PFSK-1 (cell line): ENCODE data around the gene KRTAP10-8.

Source experiments
- FOXP2 ChIP-seq: optimal IDR thresholded peaks from 2 replicates; pipeline ENCODE3; 2011; ENCODE audit warnings: borderline replicate concordance, control low read depth, inconsistent platforms; ENCODE audit not compliant: insufficient read depth; ENCODE audit errors: extremely low read length, extremely low read depth
- POLR2AphosphoS5 ChIP-seq: IDR thresholded peaks from 2 replicates; pipeline ENCODE4 v1.6.1; 2012; ENCODE audit warnings: low read depth, mild to moderate bottlenecking, control low read depth, low read length, moderate library complexity
- REST ChIP-seq, 2 experiments: IDR thresholded peaks; 2 replicates each; pipeline versions ENCODE4 v1.6.1 to v1.8.0; 2011 to 2012; ENCODE audit warnings: low read depth in 2 of 2, low read length in 2 of 2, control low read depth in 1 of 2, inconsistent platforms in 1 of 2, mild to moderate bottlenecking in 1 of 2, moderate library complexity in 1 of 2; ENCODE audit not compliant: insufficient read depth in 1 of 2
- SIN3A ChIP-seq: IDR thresholded peaks from 2 replicates; pipeline ENCODE4 v1.6.1; 2012; ENCODE audit warnings: mild to moderate bottlenecking, low read length, moderate library complexity, borderline replicate concordance; ENCODE audit not compliant: insufficient read depth
- TAF1 ChIP-seq: IDR thresholded peaks from 2 replicates; pipeline ENCODE4 v1.6.1; 2012; ENCODE audit warnings: low read length, control low read depth, borderline replicate concordance; ENCODE audit not compliant: insufficient read depth

KRTAP10-8 gene

DNA sequence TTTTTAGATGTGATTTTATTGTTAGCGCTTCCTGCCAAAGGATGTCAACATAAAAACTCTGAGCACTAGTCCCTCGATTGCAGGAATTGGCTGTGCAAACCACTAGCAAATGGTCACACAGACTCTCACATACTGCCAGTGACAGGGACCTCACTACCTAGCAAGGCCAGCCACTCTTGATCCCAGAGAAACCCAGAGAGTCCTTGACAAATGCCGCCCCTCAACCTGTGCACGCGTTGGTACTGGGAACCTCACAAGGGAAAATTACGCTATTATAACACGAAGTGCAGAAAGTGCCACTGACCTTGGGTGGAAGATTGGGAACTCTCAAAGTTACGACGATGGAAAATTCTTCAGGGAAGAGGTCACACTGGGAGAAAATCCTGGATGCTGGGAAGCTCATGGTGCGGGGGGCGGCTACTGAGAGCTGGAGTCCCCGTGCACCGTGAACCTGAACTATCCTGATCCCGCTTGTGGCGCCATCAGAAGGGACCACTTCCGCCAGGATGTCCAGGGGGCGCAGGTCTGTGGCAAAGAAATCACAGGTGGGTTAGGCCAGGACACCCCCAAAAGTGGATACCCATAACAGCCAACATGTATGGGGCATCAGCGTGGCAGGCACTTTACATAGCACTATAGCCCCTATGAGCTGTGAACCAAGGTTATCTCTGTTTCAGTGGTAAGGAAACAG lies 44.3 kb upstream of the KRTAP10-8 start:
- TF ChIP-seq POLR2AphosphoS5 = no peak
- TF ChIP-seq SIN3A = no peak
- TF ChIP-seq REST (IDR thresholded peaks at IDR 0.05; ENCODE audit: insufficient read depth in 1 of 2, low read depth in 2 of 2, low read length in 2 of 2) = no peak
- no peak for TF ChIP-seq FOXP2
- TF ChIP-seq TAF1 = no peak

GRCh38 chr21:44568261-44568660 lies 43.6 kb upstream of the KRTAP10-8 start:
- TF ChIP-seq REST (IDR thresholded peaks at IDR 0.05; ENCODE audit: insufficient read depth in 1 of 2, low read depth in 2 of 2, low read length in 2 of 2) = no peak
- TF ChIP-seq TAF1 = no peak
- TF ChIP-seq POLR2AphosphoS5 = no peak
- TF ChIP-seq SIN3A = no peak
- TF ChIP-seq FOXP2 = no peak

DNA sequence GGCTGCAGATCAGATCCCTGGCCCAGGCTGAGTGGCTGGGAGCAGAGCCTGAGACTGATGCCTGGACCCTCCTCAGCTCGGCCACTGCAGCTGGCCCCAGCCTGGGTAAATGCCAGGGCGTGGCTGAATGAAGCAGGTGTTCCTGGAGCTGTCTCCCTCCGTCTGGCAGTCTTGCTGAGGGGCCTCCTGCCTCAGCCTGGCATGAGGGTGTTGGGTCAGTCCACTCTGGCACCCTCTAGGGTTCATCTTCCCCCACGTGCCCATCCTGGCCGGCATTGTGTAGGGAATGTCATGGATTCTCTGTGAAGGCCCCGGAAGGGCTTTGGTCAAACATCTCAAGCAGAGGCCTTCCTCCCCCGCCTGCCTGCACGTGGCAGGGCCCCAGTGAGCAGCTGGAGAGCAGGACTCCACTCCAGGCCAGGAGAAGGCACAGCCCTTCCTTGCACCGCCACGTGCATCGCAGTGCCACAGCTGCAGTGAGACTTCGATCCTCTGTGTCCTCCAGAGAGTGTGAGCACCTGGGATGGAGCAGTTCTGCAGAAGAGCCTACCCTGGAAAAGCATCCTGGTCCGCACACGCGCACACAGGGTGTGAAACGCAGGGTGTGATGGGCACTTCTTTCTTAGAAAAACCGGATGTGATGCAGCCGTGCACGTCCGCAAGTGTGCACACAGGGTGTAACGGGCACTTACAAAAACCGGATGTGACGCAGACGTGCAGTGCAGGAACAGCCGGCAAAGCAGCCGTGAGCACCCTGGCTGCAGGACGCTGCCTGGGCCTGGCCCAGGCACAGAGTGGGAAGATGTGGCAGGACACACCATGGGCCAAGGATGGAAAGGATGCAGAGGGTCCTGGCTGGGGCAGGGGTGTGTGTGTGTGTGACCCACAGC lies 43.0 kb upstream of the KRTAP10-8 start:
- TF ChIP-seq SIN3A = no peak
- TF ChIP-seq TAF1 = no peak
- TF ChIP-seq REST (IDR thresholded peaks at IDR 0.05; ENCODE audit: insufficient read depth in 1 of 2, low read depth in 2 of 2, low read length in 2 of 2) = no peak
- TF ChIP-seq POLR2AphosphoS5 = no peak
- no peak for TF ChIP-seq FOXP2

- TF ChIP-seq FOXP2 (no peak), POLR2AphosphoS5 (no peak), TAF1 (no peak), SIN3A (no peak), REST (IDR thresholded peaks at IDR 0.05; ENCODE audit: insufficient read depth in 1 of 2, low read depth in 2 of 2, low read length in 2 of 2) (no peak)
Measured at GRCh38 chr21:44569861-44570517, 41.9 kb upstream of the KRTAP10-8 start.
